HG03175 (cell line): ENCODE results near the gene DPCD.

Source experiments
- ATAC-seq: cut with Tn5 transposase; IDR thresholded peaks from one replicate; pipeline ENCODE4 v1.9.1; 2021; ENCODE audit warnings: mild to moderate bottlenecking, moderate library complexity; ENCODE audit not compliant: unreplicated experiment

Gene DPCD

DNA sequence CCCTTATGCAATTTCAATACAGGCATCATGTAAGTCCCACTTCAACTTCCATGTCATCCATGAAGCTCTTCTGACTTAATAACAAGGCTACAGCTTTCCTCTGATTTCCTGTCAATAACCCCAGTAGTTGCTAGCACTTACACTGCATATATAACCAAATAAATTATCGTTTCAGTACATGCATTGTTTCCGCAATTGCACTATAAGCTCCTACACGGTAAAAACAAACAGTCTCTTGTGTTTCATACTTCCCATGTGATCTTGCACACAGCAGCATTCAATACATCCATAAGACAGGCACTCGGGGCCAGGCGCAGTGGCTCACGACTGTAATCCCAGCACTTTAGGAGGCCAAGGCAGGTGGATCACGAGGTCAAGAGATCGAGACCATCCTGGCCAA, 65.4 kb downstream of the DPCD start:
- ATAC-seq = no peak

DNA sequence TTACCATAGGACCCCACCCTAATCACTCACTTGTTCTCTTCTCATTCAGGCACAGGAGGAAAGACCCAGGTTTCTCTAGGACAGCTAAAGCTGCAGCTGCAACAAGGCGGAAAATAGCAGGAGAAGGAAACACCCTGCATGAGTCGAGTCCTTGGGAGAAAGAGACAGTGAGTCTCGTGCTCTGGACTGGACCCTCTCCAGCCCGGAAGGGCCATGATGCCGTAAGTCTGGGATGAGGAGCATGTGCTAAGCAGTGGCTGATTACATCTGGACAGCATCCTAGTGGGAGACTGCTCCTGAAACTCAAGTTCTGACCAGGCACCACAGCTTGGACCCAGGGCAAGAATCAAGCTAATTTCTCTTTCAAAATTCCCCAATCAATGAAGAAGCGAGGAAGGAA, 67.4 kb downstream of the DPCD start:
- ATAC-seq = no peak

DNA sequence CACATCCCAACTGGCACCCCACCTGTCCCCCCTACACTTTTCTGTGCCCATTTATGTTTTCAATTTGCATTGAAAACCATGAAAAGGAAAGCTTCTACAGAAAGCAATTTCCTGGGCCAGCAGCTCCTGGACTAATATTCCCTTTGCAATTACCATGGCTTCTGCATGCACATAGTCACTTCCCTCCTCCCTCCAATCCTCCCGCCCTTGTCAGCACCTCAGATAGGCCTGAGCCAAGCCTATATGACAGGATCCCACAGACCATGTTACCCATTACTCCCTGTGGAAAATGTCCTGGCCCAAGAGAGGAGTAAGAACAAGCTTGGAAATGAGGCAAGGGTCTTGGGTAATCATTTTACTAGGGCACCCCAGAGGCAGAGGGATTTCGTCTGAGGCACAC, 68.8 kb downstream of the DPCD start:
- ATAC-seq = no peak

DNA sequence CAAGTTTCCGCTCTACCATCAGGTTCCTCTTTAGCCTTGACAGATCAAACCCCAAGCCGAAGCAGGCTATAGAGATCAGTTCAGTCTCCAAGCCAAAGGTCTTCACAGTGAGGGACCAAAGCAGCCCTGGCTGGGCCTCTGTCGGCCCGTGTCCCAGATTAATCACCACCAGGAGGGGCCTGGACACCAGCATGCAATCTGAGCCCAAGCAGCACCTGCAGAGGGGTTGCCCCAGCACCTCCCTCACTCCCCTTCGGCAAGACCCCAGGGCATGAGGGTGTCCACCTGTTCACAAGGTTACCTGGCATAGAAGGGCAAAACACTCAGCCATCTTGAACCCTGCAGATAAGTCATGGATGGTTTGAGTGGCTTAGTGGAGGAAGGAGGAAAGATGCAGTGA, 70.9 kb downstream of the DPCD start:
- ATAC-seq = no peak
